ENCODE measurements around the gene RFX2. TPM values are rescaled to one million over a fixed set of nuclear protein-coding genes. Genes with fewer than 3 reads are reported as not detected.

RFX2 gene
- total and polyA plus RNA-seq, 7 donors: 1.2 to 21.2 (median 14.3) TPM

GRCh38 chr19:5999693-6000092, 110.6 kb downstream of the RFX2 start:
- intact Hi-C loops (cut with DNase I): no loop called here
- no peak for DNase-seq
- WGBS, 2 donors: 96 to 98% methylated on average over 6 of the region's 6 CpGs
- Histone ChIP-seq H3K27me3 (no peaks in the 10 kb centered on the region), H3K9me3 (no peaks in the 10 kb centered on the region), H3K4me3 (no peak overlapping the region), H3K36me3 (peaks cover 39 to 98% (median 48%) of the 10 kb centered on the region in 4 donors), H3K4me1 (no peaks in the 10 kb centered on the region), H3K27ac (no peak overlapping the region)
- TF ChIP-seq POLR2A (IDR thresholded peaks at IDR 0.05): no peak
- TF ChIP-seq, protein P1, sequence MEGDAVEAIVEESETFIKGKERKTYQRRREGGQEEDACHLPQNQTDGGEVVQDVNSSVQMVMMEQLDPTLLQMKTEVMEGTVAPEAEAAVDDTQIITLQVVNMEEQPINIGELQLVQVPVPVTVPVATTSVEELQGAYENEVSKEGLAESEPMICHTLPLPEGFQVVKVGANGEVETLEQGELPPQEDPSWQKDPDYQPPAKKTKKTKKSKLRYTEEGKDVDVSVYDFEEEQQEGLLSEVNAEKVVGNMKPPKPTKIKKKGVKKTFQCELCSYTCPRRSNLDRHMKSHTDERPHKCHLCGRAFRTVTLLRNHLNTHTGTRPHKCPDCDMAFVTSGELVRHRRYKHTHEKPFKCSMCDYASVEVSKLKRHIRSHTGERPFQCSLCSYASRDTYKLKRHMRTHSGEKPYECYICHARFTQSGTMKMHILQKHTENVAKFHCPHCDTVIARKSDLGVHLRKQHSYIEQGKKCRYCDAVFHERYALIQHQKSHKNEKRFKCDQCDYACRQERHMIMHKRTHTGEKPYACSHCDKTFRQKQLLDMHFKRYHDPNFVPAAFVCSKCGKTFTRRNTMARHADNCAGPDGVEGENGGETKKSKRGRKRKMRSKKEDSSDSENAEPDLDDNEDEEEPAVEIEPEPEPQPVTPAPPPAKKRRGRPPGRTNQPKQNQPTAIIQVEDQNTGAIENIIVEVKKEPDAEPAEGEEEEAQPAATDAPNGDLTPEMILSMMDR (IDR thresholded peaks at IDR 0.05): no peak
- no peak for TF ChIP-seq POLR2AphosphoS5 (IDR thresholded peaks at IDR 0.05)
- no peak for TF ChIP-seq EP300 (IDR thresholded peaks at IDR 0.05)

- no peaks in the 10 kb centered on the region for H3K27me3 ChIP-seq
- H3K4me3 ChIP-seq: no peak overlapping the region
- TF ChIP-seq POLR2A (IDR thresholded peaks at IDR 0.05) (no peak), EP300 (IDR thresholded peaks at IDR 0.05) (no peak), POLR2AphosphoS5 (IDR thresholded peaks at IDR 0.05) (no peak)
- TF ChIP-seq, protein P1 (IDR thresholded peaks at IDR 0.05): no peak
- WGBS, 2 donors: 85 to 92% methylated on average over 17 of the region's 17 CpGs
- intact Hi-C loops (cut with DNase I): no loop called here
- H3K27ac ChIP-seq: no peak overlapping the region
- H3K36me3 ChIP-seq: peaks cover 33 to 78% (median 42%) of the 10 kb centered on the region in 4 donors
- peaks cover 0 to 21% (median 11%) of the 10 kb centered on the region in 4 donors for H3K4me1 ChIP-seq
- DNase-seq: no peak
- H3K9me3 ChIP-seq: no peaks in the 10 kb centered on the region
These were observed 112.9 kb downstream of the RFX2 start for GRCh38 chr19:5997371-5997770.

DNA sequence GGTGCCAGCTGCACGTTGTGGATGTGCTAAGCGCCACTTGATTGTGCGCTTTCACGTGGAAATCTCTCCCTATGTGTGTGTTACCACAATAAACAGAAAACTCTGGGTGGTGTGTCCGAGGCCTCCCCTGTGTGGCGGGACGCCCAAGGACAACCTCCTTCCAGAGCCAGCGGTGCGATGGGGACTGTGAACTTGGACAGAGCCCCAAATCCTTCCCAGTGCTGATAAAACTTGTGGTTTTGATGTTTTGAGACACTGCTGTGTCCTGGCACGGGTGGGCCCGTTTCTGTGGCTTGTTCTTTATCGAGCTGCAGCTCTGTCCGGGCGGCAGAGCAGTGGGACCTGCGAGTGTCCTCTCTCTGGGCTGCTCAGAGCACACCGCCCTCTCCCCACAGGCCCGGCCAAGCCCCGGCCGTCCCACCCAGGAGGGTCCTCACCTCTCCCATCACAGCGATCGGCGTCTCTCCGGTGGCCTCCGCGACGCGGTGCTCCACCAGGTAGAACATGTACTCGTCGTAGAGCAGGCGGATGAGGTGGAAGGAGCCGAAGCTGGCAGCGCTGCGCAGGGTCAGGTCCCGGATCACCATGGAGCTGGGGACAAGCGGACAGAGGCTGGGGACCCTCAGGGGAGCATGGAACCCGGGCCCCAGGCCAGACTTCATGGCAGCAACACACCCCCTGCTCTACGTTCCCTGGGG, 113.5 kb downstream of the RFX2 start:
- Histone ChIP-seq H3K27ac (no peak overlapping the region), H3K36me3 (peaks cover 27 to 72% (median 36%) of the 10 kb centered on the region in 4 donors), H3K9me3 (no peaks in the 10 kb centered on the region), H3K4me1 (peaks cover 0 to 21% (median 11%) of the 10 kb centered on the region in 4 donors), H3K27me3 (no peaks in the 10 kb centered on the region), H3K4me3 (no peak overlapping the region)
- DNase-seq: no peak
- TF ChIP-seq POLR2A (IDR thresholded peaks at IDR 0.05): no peak
- no peak for TF ChIP-seq EP300 (IDR thresholded peaks at IDR 0.05)
- intact Hi-C loops (cut with DNase I): no loop called here
- WGBS, 2 donors: 95 to 96% methylated on average over 37 of the region's 37 CpGs

- 90 to 94% methylated on average over 26 of the region's 26 CpGs for WGBS, 2 donors
- TF ChIP-seq, protein P1 (IDR thresholded peaks at IDR 0.05): no peak
- TF ChIP-seq POLR2AphosphoS5 (IDR thresholded peaks at IDR 0.05) (no peak), EP300 (IDR thresholded peaks at IDR 0.05) (no peak), POLR2A (IDR thresholded peaks at IDR 0.05) (no peak)
- H3K27ac ChIP-seq: no peak overlapping the region
- peaks cover 22 to 65% (median 32%) of the 10 kb centered on the region in 4 donors for H3K36me3 ChIP-seq
- H3K9me3 ChIP-seq: no peaks in the 10 kb centered on the region
- H3K4me1 ChIP-seq: peaks cover 0 to 21% (median 11%) of the 10 kb centered on the region in 4 donors
- intact Hi-C loops (cut with DNase I): no loop called here
- DNase-seq: no peak
- H3K4me3 ChIP-seq: no peak overlapping the region
- no peaks in the 10 kb centered on the region for H3K27me3 ChIP-seq
These were observed 114.2 kb downstream of the RFX2 start for GRCh38 chr19:5996102-5996501.

- DNase-seq: no peak
- WGBS, 2 donors: 91 to 95% methylated on average over 16 of the region's 16 CpGs
- intact Hi-C loops (cut with DNase I): no loop called here
- H3K36me3 ChIP-seq: peaks cover 17 to 60% (median 30%) of the 10 kb centered on the region in 4 donors
- no peaks in the 10 kb centered on the region for H3K27me3 ChIP-seq
- peaks cover 0 to 21% (median 11%) of the 10 kb centered on the region in 4 donors for H3K4me1 ChIP-seq
- no peaks in the 10 kb centered on the region for H3K9me3 ChIP-seq
- H3K4me3 ChIP-seq: no peak overlapping the region
- no peak overlapping the region for H3K27ac ChIP-seq
- TF ChIP-seq, protein P1 (IDR thresholded peaks at IDR 0.05): no peak
These were observed 114.7 kb downstream of the RFX2 start for GRCh38 chr19:5995606-5996005.
